B cell (primary cell): ENCODE data around the gene FLVCR1. TPM values are rescaled to one million over a fixed set of nuclear protein-coding genes. Genes with fewer than 3 reads are reported as not detected.
A peak's percentile ranks its signal among the peaks of the same experiment; 100 is the strongest.
"Not testable (repeated sequence)": the region's sequence is repeated elsewhere in the genome, so short reads cannot be mapped to it uniquely, and the experiment has no call there.

Experiments
- ATAC-seq: fragments of 200-7000 bp; cut with Tn5 transposase; one replicate; pipeline ENCODE4 v1.10.0; 2021; ENCODE audit warnings: low read depth, mild to moderate bottlenecking, moderate number of reproducible peaks, moderate library complexity
- CTCF ChIA-PET: fragments of 350-600 bp; sonication (Branson Sonifier 250); formaldehyde crosslinking; loops from one replicate; lab custom pipeline; 2021; ENCODE audit warnings: antibody characterized with exemption, inconsistent platforms; lab: Charles Lee
- POLR2A ChIA-PET: fragments of 350-600 bp; sonication (Branson Sonifier 250); formaldehyde crosslinking; loops from one replicate; lab custom pipeline; 2021; ENCODE audit warnings: antibody characterized with exemption; lab: Charles Lee
- DNase-seq: peaks from one replicate; pipeline ENCODE4 v3.0.0; 2013
- H2AFZ ChIP-seq: 2 replicates; pipeline ENCODE4 v1.6.1; 2012; ENCODE audit warnings: mild to moderate bottlenecking, low read depth, low read length; ENCODE audit not compliant: insufficient read depth, poor library complexity, severe bottlenecking
- H3K27ac ChIP-seq, 2 donors: 1 replicate in 1 of 2; 2 replicates in 1 of 2; pipeline ENCODE4 v1.5.1; 2012 to 2013; ENCODE audit warnings: low read length in 2 of 2, mild to moderate bottlenecking in 2 of 2, moderate library complexity in 1 of 2
- H3K27me3 ChIP-seq, 4 experiments: fragments of 200-600 bp in 1 of 4; sonication (generic) in 1 of 4; replicated peaks in 1 of 4; 1 replicate in 2 of 4; 2 replicates in 2 of 4; pipeline versions ENCODE4 v1.6.1 to v1.7.0; 2013 to 2016; ENCODE audit warnings: low read length in 3 of 4, mild to moderate bottlenecking in 2 of 4, mixed read lengths in 1 of 4, moderate library complexity in 1 of 4; ENCODE audit not compliant: insufficient read depth in 4 of 4, control insufficient read depth in 3 of 4; ENCODE audit errors: control extremely low read depth in 1 of 4
- H3K36me3 ChIP-seq, 2 experiments: replicated peaks in 1 of 2; 1 replicate in 1 of 2; 2 replicates in 1 of 2; pipeline versions ENCODE4 v1.6.1 to v1.7.1; 2013; ENCODE audit warnings: low read length in 1 of 2; ENCODE audit not compliant: insufficient read depth in 2 of 2, control insufficient read depth in 1 of 2; ENCODE audit errors: control extremely low read depth in 1 of 2, extremely low read depth in 1 of 2
- H3K4me1 ChIP-seq, 2 donors: fragments of 200-600 bp in 1 of 2; sonication (generic) in 1 of 2; 1 replicate in 1 of 2; 2 replicates in 1 of 2; pipeline versions ENCODE4 v1.5.1 to v1.6.1; 2013 to 2017; ENCODE audit warnings: low read length in 2 of 2; ENCODE audit not compliant: control insufficient read depth in 2 of 2, insufficient read depth in 2 of 2
- H3K4me2 ChIP-seq: replicated peaks from 2 replicates; pipeline ENCODE3; 2012; ENCODE audit warnings: mild to moderate bottlenecking, low read depth, low read length; ENCODE audit not compliant: poor library complexity, severe bottlenecking
- H3K4me3 ChIP-seq, 5 experiments: fragments of 200-600 bp in 1 of 5; sonication (generic) in 1 of 5; 1 replicate in 3 of 5; 2 replicates in 2 of 5; pipeline versions ENCODE4 v1.5.1 to v1.7.0; 2011 to 2016; ENCODE audit warnings: low read length in 4 of 5, mild to moderate bottlenecking in 4 of 5, low read depth in 2 of 5, control low read depth in 1 of 5, moderate library complexity in 1 of 5; ENCODE audit not compliant: insufficient read depth in 1 of 5; ENCODE audit errors: control extremely low read depth in 1 of 5, extremely low read depth in 1 of 5
- H3K79me2 ChIP-seq: fragments of 200-600 bp; sonication (generic); one replicate; pipeline ENCODE4 v1.6.0; 2016; ENCODE audit warnings: low read length; ENCODE audit not compliant: control insufficient read depth, insufficient read depth
- H3K9ac ChIP-seq: fragments of 200-600 bp; sonication (generic); 2 replicates; pipeline ENCODE4 v1.6.1; 2017; ENCODE audit warnings: mild to moderate bottlenecking, low read length, moderate library complexity
- H3K9me3 ChIP-seq, 3 donors: one replicate each; pipeline versions ENCODE4 v1.6.1 to v1.7.1; 2013; ENCODE audit warnings: low read length in 2 of 3; ENCODE audit not compliant: control insufficient read depth in 2 of 3, insufficient read depth in 1 of 3; ENCODE audit errors: control extremely low read depth in 1 of 3
- H4K20me1 ChIP-seq: 2 replicates; pipeline ENCODE4 v1.6.0; 2012; ENCODE audit warnings: mild to moderate bottlenecking, low read length; ENCODE audit not compliant: insufficient read depth, control insufficient read depth, poor library complexity, severe bottlenecking
- H3K27ac Mint-ChIP-seq: one replicate; pipeline ENCODE4 v1.8.0; 2021; ENCODE audit warnings: mixed read lengths
- H3K27me3 Mint-ChIP-seq: one replicate; pipeline ENCODE4 v1.8.0; 2021; ENCODE audit warnings: mixed read lengths
- H3K4me1 Mint-ChIP-seq: one replicate; pipeline ENCODE4 v1.8.0; 2021; ENCODE audit warnings: mixed read lengths
- H3K4me3 Mint-ChIP-seq: one replicate; pipeline ENCODE4 v1.8.0; 2021; ENCODE audit warnings: mixed read lengths
- H3K9me3 Mint-ChIP-seq: one replicate; pipeline ENCODE4 v1.8.0; 2022; ENCODE audit warnings: mixed read lengths; ENCODE audit not compliant: insufficient read depth
- CTCF ChIP-seq: fragments of 200-600 bp; IDR thresholded peaks from one replicate; pipeline ENCODE4 v1.8.0; 2022; ENCODE audit warnings: antibody characterized with exemption, mild to moderate bottlenecking
- EZH2 ChIP-seq: IDR thresholded peaks from 2 replicates; pipeline ENCODE4 v1.6.1; 2012; ENCODE audit warnings: borderline replicate concordance, low read depth, mild to moderate bottlenecking, moderate library complexity, low read length; ENCODE audit not compliant: insufficient read depth, poor library complexity, severe bottlenecking
- WGBS: methylation state at CpG from one replicate; pipeline ENCODE4 v1.1.5; 2013; ENCODE audit warnings: missing lambda C conversion rate; ENCODE audit not compliant: insufficient coverage; 5-methylcytosine and 5-hydroxymethylcytosine counted together
- intact Hi-C: fragments of 100-400 bp; cut with micrococcal nuclease; formaldehyde crosslinking; loops from one replicate; pipeline ENCODE4 v1.10.0; 2022
- polyA plus RNA-seq: library from polyadenylated mRNA; depleted of rRNA; stranded (reverse); fragments of >200 nt; gene quantifications from 2 replicates; pipeline ENCODE4 v1.2.3, GENCODE V29; 2012
- total RNA-seq, 2 donors: library from RNA; stranded (reverse); fragments of 120-200 nt in 1 of 2; gene quantifications; 1 replicate in 1 of 2; 2 replicates in 1 of 2; pipeline versions ENCODE4 v1.2.3 to v1.2.4, GENCODE V29; 2013 to 2022

The FLVCR1 gene
- total and polyA plus RNA-seq, 2 donors (not counting 1 experiment from before 2014, with no cell fraction given) = 3.9 to 19.2 TPM

GRCh38 chr1:212828395-212828794 lies 29.7 kb upstream of the FLVCR1 start:
- Histone ChIP-seq H2AFZ (no peak overlapping the region), H3K9ac (no peak overlapping the region), H3K4me2 (no peak overlapping the region), H3K4me1 (peaks cover 5 to 13% of the 10 kb centered on the region in 2 donors), H3K79me2 (no peaks in the 10 kb centered on the region), H3K4me3 (no peak overlapping the region), H3K27me3 (no peaks in the 10 kb centered on the region), H4K20me1 (no peaks in the 10 kb centered on the region), H3K27ac (no peak overlapping the region), H3K36me3 (no peaks in the 10 kb centered on the region), H3K9me3 (peaks cover 3 to 30% (median 11%) of the 10 kb centered on the region in 3 donors)
- ChIA-PET CTCF (interaction anchor here (1.2 kb wide), 1 partner anchor 23 kb away, joined by 3 read pairs; no protein-coding TSS in a partner anchor), POLR2A (no interaction called here)
- intact Hi-C loops = no loop called here
- Mint-ChIP-seq H3K4me1 (peaks cover 7% of the 10 kb centered on the region), H3K27me3 (no peaks in the 10 kb centered on the region), H3K27ac (no peak overlapping the region), H3K9me3 (peaks cover 9% of the 10 kb centered on the region), H3K4me3 (no peak overlapping the region)
- TF ChIP-seq EZH2 = no peak
- TF ChIP-seq CTCF = no peak
- DNase-seq (no peak), ATAC-seq (no peak)
- WGBS = 100% methylated on average over 1 of the region's 2 CpGs

GRCh38 chr1:212833211-212834207 lies 24.6 kb upstream of the FLVCR1 start:
- H3K4me3 Mint-ChIP-seq, H3K4me2 ChIP-seq: not testable (repeated sequence)

More at GRCh38 chr1:212833211-212834207, 24.6 kb upstream of the FLVCR1 start:
- DNase-seq, H3K27me3 ChIP-seq, intact Hi-C loops, H3K27ac Mint-ChIP-seq, H3K4me3 ChIP-seq, H3K27ac ChIP-seq, POLR2A ChIA-PET, H3K4me1 Mint-ChIP-seq, H3K9me3 ChIP-seq, H3K27me3 Mint-ChIP-seq, H3K9me3 Mint-ChIP-seq, H3K79me2 ChIP-seq, ATAC-seq, H3K36me3 ChIP-seq, H4K20me1 ChIP-seq, H3K9ac ChIP-seq: not testable (repeated sequence)
- CTCF ChIA-PET = interaction anchor here (0.5 to 1.0 kb wide), 4 partner anchors 15 to 396 kb away, joined by 3 to 6 read pairs (median 3); no protein-coding TSS in a partner anchor
- WGBS = 53% methylated on average over 5 of the region's 8 CpGs
- peak overlapping the region; percentile 54 for H2AFZ ChIP-seq
- H3K4me1 ChIP-seq = peaks cover 5 to 13% of the 10 kb centered on the region in 2 donors
